Sigmoid colon (tissue), 7 donors: ENCODE measurements around the gene ADAMTS8. TPM values are rescaled to one million over a fixed set of nuclear protein-coding genes. Genes with fewer than 3 reads are reported as not detected.

Source experiments
- DNase-seq: peaks from one replicate; pipeline ENCODE4 v3.0.0-alpha.2; 2019
- H3K27ac ChIP-seq, 4 donors: fragments of 200-600 bp; sonication (generic); one replicate each; pipeline ENCODE4 v1.5.1; 2016 to 2019; ENCODE audit warnings: mild to moderate bottlenecking in 1 of 4
- H3K27me3 ChIP-seq, 3 donors: fragments of 200-600 bp; sonication (generic); one replicate each; pipeline ENCODE4 v1.5.1; 2019; ENCODE audit warnings: mild to moderate bottlenecking in 1 of 3
- H3K36me3 ChIP-seq, 4 donors: fragments of 200-600 bp; sonication (generic); one replicate each; pipeline ENCODE4 v1.5.1; 2016 to 2019
- H3K4me1 ChIP-seq, 4 donors: fragments of 200-600 bp; sonication (generic); one replicate each; pipeline ENCODE4 v1.5.1; 2017 to 2019
- H3K4me3 ChIP-seq, 4 donors: fragments of 200-600 bp; sonication (generic); one replicate each; pipeline ENCODE4 v1.5.1; 2017 to 2019; ENCODE audit warnings: mild to moderate bottlenecking in 2 of 4, moderate library complexity in 1 of 4
- H3K9me3 ChIP-seq, 4 donors: fragments of 200-600 bp in 3 of 4; sonication (generic) in 3 of 4; one replicate each; pipeline versions ENCODE4 v1.5.1 to v1.6.1; 2013 to 2019
- CTCF ChIP-seq, 4 experiments: fragments of 450-650 bp in 3 of 4; fragments of 200-600 bp in 1 of 4; IDR thresholded peaks; one replicate each; pipeline ENCODE4 v1.5.1; 2016 to 2019; ENCODE audit warnings: antibody characterized with exemption in 4 of 4, mild to moderate bottlenecking in 3 of 4, moderate library complexity in 2 of 4
- EP300 ChIP-seq, 4 donors: sonication (generic); formaldehyde crosslinking; IDR thresholded peaks; one replicate each; pipeline ENCODE4 v1.6.1; 2017; ENCODE audit warnings: antibody characterized with exemption in 4 of 4
- POLR2A ChIP-seq, 2 donors: fragments of 450-650 bp; IDR thresholded peaks; one replicate each; pipeline ENCODE4 v1.6.1; 2016; ENCODE audit warnings: antibody characterized with exemption in 2 of 2, mild to moderate bottlenecking in 2 of 2, moderate library complexity in 2 of 2
- POLR2AphosphoS5 ChIP-seq, 4 donors: sonication (generic); formaldehyde crosslinking; IDR thresholded peaks; one replicate each; pipeline ENCODE4 v1.6.1; 2017; ENCODE audit warnings: antibody characterized with exemption in 4 of 4
- WGBS, 2 donors: extraction: QIAGEN DNeasy Blood & Tissue Kit; methylation state at CpG; one replicate each; pipeline ENCODE4 v1.1.7; 2013; 5-methylcytosine and 5-hydroxymethylcytosine counted together
- intact Hi-C: fragments of 100-400 bp; cut with DNase I; formaldehyde crosslinking; loops from one replicate; pipeline ENCODE4 v1.15.1; 2023
- polyA plus RNA-seq, 3 donors: library from polyadenylated mRNA; stranded (reverse); fragments of 200-250 nt; gene quantifications; one replicate each; pipeline ENCODE4 v1.2.3, GENCODE V29; 2013
- total RNA-seq, 4 donors: library from RNA; depleted of rRNA; stranded (reverse); fragments of >200 nt; gene quantifications; one replicate each; pipeline ENCODE4 v1.1.0, GENCODE V29; 2016
- donor health status: healthy with polysubstance abuse.
- donor health status: Bipolar disorder and iron deficiency.
- donor health status: healthy.

Gene ADAMTS8
- total and polyA plus RNA-seq, 7 donors, result under 0.01 to 11.9 (median 4.2) TPM; not detected in 1

GRCh38 chr11:130475426-130476053 lies 47.1 kb upstream of the ADAMTS8 start:
- intact Hi-C loops, result no loop called here
- Histone ChIP-seq H3K4me1 (peaks cover 0 to 32% (median 25%) of the 10 kb centered on the region in 4 donors), H3K9me3 (no peaks in the 10 kb centered on the region), H3K27me3 (no peaks in the 10 kb centered on the region), H3K36me3 (peaks cover 0 to 24% (median 0%) of the 10 kb centered on the region in 4 donors), H3K27ac (peak overlapping the region in 1 of 4 donors; percentile 78), H3K4me3 (no peak overlapping the region)
- 93 to 94% methylated on average over 10 of the region's 10 CpGs for WGBS, 2 donors
- TF ChIP-seq POLR2A (IDR thresholded peaks at IDR 0.05) (no peak), POLR2AphosphoS5 (IDR thresholded peaks at IDR 0.05) (no peak), EP300 (IDR thresholded peaks at IDR 0.05) (no peak), CTCF (IDR thresholded peaks at IDR 0.05) (no peak)
- DNase-seq, result no peak

- Histone ChIP-seq H3K4me3 (no peak overlapping the region), H3K27ac (peak overlapping the region in 1 of 4 donors; percentile 78), H3K27me3 (no peaks in the 10 kb centered on the region), H3K36me3 (peaks cover 0 to 24% (median 0%) of the 10 kb centered on the region in 4 donors), H3K9me3 (no peaks in the 10 kb centered on the region), H3K4me1 (peaks cover 0 to 32% (median 25%) of the 10 kb centered on the region in 4 donors)
- no peak for TF ChIP-seq CTCF (IDR thresholded peaks at IDR 0.05)
- no peak for DNase-seq
- intact Hi-C loops, result no loop called here
- WGBS, 2 donors, result 89 to 91% methylated on average over 12 of the region's 12 CpGs
These were observed 46.4 kb upstream of the ADAMTS8 start for GRCh38 chr11:130474637-130475400.

GRCh38 chr11:130473795-130474377 lies 45.5 kb upstream of the ADAMTS8 start:
- H3K9me3 ChIP-seq, result no peaks in the 10 kb centered on the region
- H3K4me1 ChIP-seq, result peaks cover 0 to 28% (median 20%) of the 10 kb centered on the region in 4 donors
- 91 to 93% methylated on average over 21 of the region's 21 CpGs for WGBS, 2 donors
- intact Hi-C loops, result no loop called here
- no peak overlapping the region for H3K27ac ChIP-seq
- no peaks in the 10 kb centered on the region for H3K27me3 ChIP-seq
- no peak for DNase-seq
- H3K4me3 ChIP-seq, result no peak overlapping the region
- peaks cover 0 to 24% (median 0%) of the 10 kb centered on the region in 4 donors for H3K36me3 ChIP-seq
- TF ChIP-seq POLR2A (IDR thresholded peaks at IDR 0.05) (no peak), CTCF (IDR thresholded peaks at IDR 0.05) (no peak), EP300 (IDR thresholded peaks at IDR 0.05) (no peak), POLR2AphosphoS5 (IDR thresholded peaks at IDR 0.05) (no peak)

- Histone ChIP-seq H3K27me3 (no peaks in the 10 kb centered on the region), H3K9me3 (no peaks in the 10 kb centered on the region), H3K27ac (no peak overlapping the region), H3K4me3 (no peak overlapping the region), H3K36me3 (peaks cover 0 to 24% (median 0%) of the 10 kb centered on the region in 4 donors), H3K4me1 (peaks cover 0 to 22% (median 14%) of the 10 kb centered on the region in 4 donors)
- TF ChIP-seq CTCF (IDR thresholded peaks at IDR 0.05) (no peak), EP300 (IDR thresholded peaks at IDR 0.05) (no peak), POLR2A (IDR thresholded peaks at IDR 0.05) (no peak), POLR2AphosphoS5 (IDR thresholded peaks at IDR 0.05) (no peak)
- intact Hi-C loops, result no loop called here
- DNase-seq, result no peak
- 96 to 97% methylated on average over 52 of the region's 52 CpGs for WGBS, 2 donors
These were observed 44.8 kb upstream of the ADAMTS8 start for GRCh38 chr11:130473056-130473794.
